Activated naive CD4-positive, alpha-beta T cell treated with anti-CD3 and anti-CD28 coated beads, Interleukin-2, amount 50 U/mL, for 24 hours (primary cell): ENCODE measurements around the gene UBE2L3.
"Not testable (repeated sequence)": the region's sequence is repeated elsewhere in the genome, so short reads cannot be mapped to it uniquely, and the experiment has no call there.

Source experiments
- H3K27ac Mint-ChIP-seq: one replicate; pipeline ENCODE4 v1.8.0; 2021; ENCODE audit warnings: mild to moderate bottlenecking, mixed read lengths
- H3K27me3 Mint-ChIP-seq: one replicate; pipeline ENCODE4 v1.8.0; 2021; ENCODE audit warnings: mixed read lengths
- H3K36me3 Mint-ChIP-seq: one replicate; pipeline ENCODE4 v1.8.0; 2021; ENCODE audit warnings: mixed read lengths
- H3K4me1 Mint-ChIP-seq: one replicate; pipeline ENCODE4 v1.8.0; 2021; ENCODE audit warnings: mixed read lengths
- H3K4me3 Mint-ChIP-seq: one replicate; pipeline ENCODE4 v1.8.0; 2021; ENCODE audit warnings: mild to moderate bottlenecking, mixed read lengths
- H3K9me3 Mint-ChIP-seq: one replicate; pipeline ENCODE4 v1.8.0; 2021; ENCODE audit warnings: mixed read lengths

Gene UBE2L3

DNA sequence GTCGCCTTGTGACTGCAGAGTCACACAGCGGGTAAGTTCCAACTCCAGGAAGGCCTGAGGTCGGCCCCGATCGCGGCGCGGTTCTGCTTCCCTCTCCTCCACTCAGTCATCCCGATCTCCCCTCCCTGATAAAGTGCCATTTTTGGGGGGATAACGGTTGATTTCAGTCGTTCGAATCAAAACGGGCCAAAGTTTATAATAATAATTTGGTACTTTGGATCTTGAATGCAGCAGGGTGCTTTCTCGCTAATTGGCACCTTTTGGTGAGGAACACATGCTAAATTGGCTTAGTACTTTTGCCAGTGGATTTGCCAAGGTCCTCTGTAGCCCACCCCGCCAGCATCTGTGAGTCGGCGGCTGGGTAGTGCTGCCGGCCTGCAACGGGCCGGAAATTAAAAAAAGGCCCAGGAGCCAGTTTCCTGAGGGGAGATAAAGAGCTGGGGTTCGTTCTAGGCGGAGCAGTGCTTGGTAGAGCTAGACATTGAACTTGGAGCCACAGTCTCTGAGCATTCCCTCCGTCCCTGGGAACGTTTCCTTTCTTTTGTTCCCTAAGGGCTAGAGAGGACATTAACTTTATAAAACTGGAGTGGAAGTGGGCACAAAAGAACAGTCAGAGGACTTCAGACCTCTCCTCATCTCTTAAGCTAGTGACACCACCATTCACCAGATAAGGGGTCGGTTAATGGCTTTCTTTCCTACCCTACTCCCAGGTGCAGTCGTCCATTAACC, 997 bp downstream of the UBE2L3 start:
- H3K36me3 Mint-ChIP-seq: peaks cover 4% of the 10 kb centered on the region

GRCh38 chr22:21569076-21569427, 1.5 kb downstream of the UBE2L3 start:
- H3K36me3 Mint-ChIP-seq, H3K27me3 Mint-ChIP-seq, H3K27ac Mint-ChIP-seq, H3K9me3 Mint-ChIP-seq: not testable (repeated sequence)
- Mint-ChIP-seq H3K4me3 (peak overlapping the region; percentile 95), H3K4me1 (peaks cover 54% of the 10 kb centered on the region)

More for the DNA sequence above, 997 bp downstream of the UBE2L3 start:
- Mint-ChIP-seq H3K4me1 (peaks cover 48% of the 10 kb centered on the region), H3K27me3 (no peaks in the 10 kb centered on the region), H3K9me3 (no peaks in the 10 kb centered on the region), H3K4me3 (peak overlapping the region; percentile 95), H3K27ac (peak overlapping the region; percentile 92)

DNA sequence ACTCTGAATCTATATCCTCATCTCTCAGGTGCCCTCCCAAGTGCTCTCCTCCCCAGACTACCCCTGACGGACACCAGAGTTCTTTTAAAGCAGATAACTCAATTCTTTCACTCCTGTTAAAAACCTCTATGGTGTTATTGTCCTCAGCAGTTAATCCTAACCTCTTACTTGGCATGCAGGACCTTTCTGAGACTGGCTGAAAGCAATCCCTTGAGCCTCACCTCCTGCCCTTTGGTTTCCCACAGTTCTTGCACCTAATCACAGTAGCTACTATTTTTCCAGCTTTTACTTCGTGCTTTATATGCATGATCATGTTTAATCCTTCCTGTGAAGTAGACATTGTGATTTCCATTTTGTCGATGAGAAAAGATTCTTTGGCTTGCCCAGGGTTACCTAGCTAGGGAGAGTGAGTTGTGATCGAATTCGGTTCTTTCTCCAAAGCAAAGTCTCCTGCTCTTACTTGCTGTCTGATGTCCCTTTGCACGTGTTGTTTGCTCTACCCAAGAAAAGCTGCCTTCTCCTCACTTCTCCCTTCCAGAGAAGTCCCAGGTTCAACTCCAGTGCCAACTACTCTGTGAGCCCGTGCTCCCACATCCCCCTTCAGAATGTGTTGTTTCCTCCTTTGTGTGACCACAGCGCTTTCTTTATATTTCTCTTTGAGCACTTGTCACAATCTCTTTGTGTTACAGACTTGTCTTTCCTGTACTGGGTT, 2.1 kb downstream of the UBE2L3 start:
- peak overlapping the region; percentile 89 for H3K27ac Mint-ChIP-seq
- H3K27me3 Mint-ChIP-seq: no peaks in the 10 kb centered on the region
- peaks cover 4% of the 10 kb centered on the region for H3K36me3 Mint-ChIP-seq
- no peaks in the 10 kb centered on the region for H3K9me3 Mint-ChIP-seq
- peaks cover 59% of the 10 kb centered on the region for H3K4me1 Mint-ChIP-seq
- peak overlapping the region; percentile 95 for H3K4me3 Mint-ChIP-seq

DNA sequence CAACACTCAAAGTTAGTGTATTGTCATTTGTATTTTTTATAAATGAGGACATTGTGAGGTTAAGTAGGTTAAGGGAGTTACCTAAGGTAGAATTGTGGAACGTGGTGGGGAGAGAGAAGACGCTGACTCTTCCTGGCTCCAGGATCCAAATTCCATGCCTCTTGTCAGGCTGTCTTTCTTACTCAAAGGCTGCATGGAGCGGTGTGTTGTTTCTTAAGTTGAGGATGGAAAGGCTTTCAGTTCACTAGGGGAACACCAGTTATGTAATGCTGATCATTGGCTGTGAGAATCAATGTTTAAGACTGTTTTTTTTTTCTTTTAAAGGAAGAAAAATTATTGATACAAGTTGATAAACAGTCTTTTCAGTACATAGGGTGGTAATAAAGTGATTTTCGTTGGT, 2.9 kb downstream of the UBE2L3 start:
- H3K4me3 Mint-ChIP-seq: peak overlapping the region; percentile 95
- H3K9me3 Mint-ChIP-seq: no peaks in the 10 kb centered on the region
- H3K4me1 Mint-ChIP-seq: peaks cover 60% of the 10 kb centered on the region
- no peak overlapping the region for H3K27ac Mint-ChIP-seq
- no peaks in the 10 kb centered on the region for H3K27me3 Mint-ChIP-seq
- peaks cover 4% of the 10 kb centered on the region for H3K36me3 Mint-ChIP-seq

GRCh38 chr22:21571679-21572078, 4.2 kb downstream of the UBE2L3 start:
- H3K9me3 Mint-ChIP-seq: no peaks in the 10 kb centered on the region
- H3K27ac Mint-ChIP-seq: no peak overlapping the region
- peaks cover 4% of the 10 kb centered on the region for H3K36me3 Mint-ChIP-seq
- no peak overlapping the region for H3K4me3 Mint-ChIP-seq
- no peaks in the 10 kb centered on the region for H3K27me3 Mint-ChIP-seq
- H3K4me1 Mint-ChIP-seq: peaks cover 68% of the 10 kb centered on the region

GRCh38 chr22:21573293-21573734, 5.8 kb downstream of the UBE2L3 start:
- no peaks in the 10 kb centered on the region for H3K9me3 Mint-ChIP-seq
- H3K4me3 Mint-ChIP-seq: no peak overlapping the region
- H3K27ac Mint-ChIP-seq: no peak overlapping the region
- peaks cover 80% of the 10 kb centered on the region for H3K4me1 Mint-ChIP-seq
- H3K36me3 Mint-ChIP-seq: peaks cover 4% of the 10 kb centered on the region
- no peaks in the 10 kb centered on the region for H3K27me3 Mint-ChIP-seq

- Mint-ChIP-seq H3K4me1 (peaks cover 80% of the 10 kb centered on the region), H3K27me3 (no peaks in the 10 kb centered on the region), H3K27ac (peak overlapping the region; percentile 68), H3K36me3 (peaks cover 4% of the 10 kb centered on the region), H3K4me3 (peak overlapping the region; percentile 6), H3K9me3 (no peaks in the 10 kb centered on the region)
These were observed 6.4 kb downstream of the UBE2L3 start for GRCh38 chr22:21573750-21574494.

- H3K36me3 Mint-ChIP-seq: no peaks in the 10 kb centered on the region
- no peaks in the 10 kb centered on the region for H3K27me3 Mint-ChIP-seq
- H3K4me3 Mint-ChIP-seq: no peak overlapping the region
- peaks cover 52% of the 10 kb centered on the region for H3K4me1 Mint-ChIP-seq
- H3K9me3 Mint-ChIP-seq: no peaks in the 10 kb centered on the region
- H3K27ac Mint-ChIP-seq: no peak overlapping the region
These were observed 11.9 kb downstream of the UBE2L3 start for GRCh38 chr22:21579474-21579851.

GRCh38 chr22:21580623-21581007, 13.1 kb downstream of the UBE2L3 start:
- H3K36me3 Mint-ChIP-seq, H3K4me3 Mint-ChIP-seq, H3K27me3 Mint-ChIP-seq, H3K9me3 Mint-ChIP-seq, H3K27ac Mint-ChIP-seq: not testable (repeated sequence)
- H3K4me1 Mint-ChIP-seq: peaks cover 59% of the 10 kb centered on the region

- peaks cover 57% of the 10 kb centered on the region for H3K4me1 Mint-ChIP-seq
- not testable (repeated sequence) for H3K27me3 Mint-ChIP-seq, H3K27ac Mint-ChIP-seq, H3K4me3 Mint-ChIP-seq, H3K9me3 Mint-ChIP-seq, H3K36me3 Mint-ChIP-seq
These were observed 13.6 kb downstream of the UBE2L3 start for GRCh38 chr22:21581009-21581713.

GRCh38 chr22:21582801-21583740, 15.6 kb downstream of the UBE2L3 start:
- H3K36me3 Mint-ChIP-seq: peaks cover 4% of the 10 kb centered on the region
- no peaks in the 10 kb centered on the region for H3K27me3 Mint-ChIP-seq
- H3K27ac Mint-ChIP-seq: peak overlapping the region; percentile 25
- H3K4me3 Mint-ChIP-seq: no peak overlapping the region
- H3K9me3 Mint-ChIP-seq: no peaks in the 10 kb centered on the region
- peaks cover 54% of the 10 kb centered on the region for H3K4me1 Mint-ChIP-seq

- no peaks in the 10 kb centered on the region for H3K9me3 Mint-ChIP-seq
- H3K4me3 Mint-ChIP-seq: peak overlapping the region; percentile 21
- no peaks in the 10 kb centered on the region for H3K27me3 Mint-ChIP-seq
- H3K36me3 Mint-ChIP-seq: peaks cover 4% of the 10 kb centered on the region
- H3K27ac Mint-ChIP-seq: peak overlapping the region; percentile 73
- H3K4me1 Mint-ChIP-seq: peaks cover 50% of the 10 kb centered on the region
These were observed 17.9 kb downstream of the UBE2L3 start for GRCh38 chr22:21585389-21585788.

- peak overlapping the region; percentile 84 for H3K27ac Mint-ChIP-seq
- H3K4me1 Mint-ChIP-seq: peaks cover 60% of the 10 kb centered on the region
- H3K27me3 Mint-ChIP-seq: no peaks in the 10 kb centered on the region
- H3K9me3 Mint-ChIP-seq: no peaks in the 10 kb centered on the region
- H3K36me3 Mint-ChIP-seq: peaks cover 4% of the 10 kb centered on the region
- peak overlapping the region; percentile 53 for H3K4me3 Mint-ChIP-seq
These were observed 20.5 kb downstream of the UBE2L3 start for GRCh38 chr22:21587803-21588611.

DNA sequence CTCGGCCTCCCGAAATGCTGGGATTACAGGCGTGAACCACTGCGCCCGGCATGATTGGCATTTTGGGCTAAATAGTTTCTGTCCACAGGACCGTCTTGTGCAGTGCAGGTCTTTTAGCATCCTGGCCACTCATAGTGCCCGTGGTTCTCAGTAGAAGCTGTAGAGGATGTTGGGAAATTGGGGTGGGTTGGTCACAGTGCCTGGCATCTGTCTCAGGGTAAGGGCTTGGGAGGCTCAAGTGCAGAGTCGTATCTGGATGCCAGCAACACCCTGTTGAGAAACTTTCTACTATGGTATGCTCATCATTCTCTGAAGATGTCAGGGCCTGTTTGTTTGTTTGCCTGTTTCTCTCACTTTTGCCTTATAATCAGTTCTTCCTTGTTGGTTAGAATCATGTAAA, 21.9 kb downstream of the UBE2L3 start:
- peaks cover 67% of the 10 kb centered on the region for H3K4me1 Mint-ChIP-seq
- peaks cover 15% of the 10 kb centered on the region for H3K36me3 Mint-ChIP-seq
- H3K4me3 Mint-ChIP-seq: peak overlapping the region; percentile 36
- no peaks in the 10 kb centered on the region for H3K9me3 Mint-ChIP-seq
- H3K27me3 Mint-ChIP-seq: no peaks in the 10 kb centered on the region
- peak overlapping the region; percentile 70 for H3K27ac Mint-ChIP-seq
